HFF-Myc (cell line): ENCODE results near the gene EPPIN.
"Not testable (repeated sequence)": the region's sequence is repeated elsewhere in the genome, so short reads cannot be mapped to it uniquely, and the experiment has no call there.

ENCODE experiments used
- DNase-seq: peaks from one replicate; pipeline ENCODE4 v3.0.0-alpha.2; 2011; ENCODE audit warnings: low read depth; ENCODE audit errors: extremely low read depth
- H3K4me3 ChIP-seq: replicated peaks from 2 replicates; pipeline ENCODE4 v1.5.1; 2011; ENCODE audit warnings: low read depth, mild to moderate bottlenecking, control low read depth, low read length
- TF ChIP-seq, protein P1 (sequence below): IDR thresholded peaks from 2 replicates; pipeline ENCODE4 v1.5.1; 2012; ENCODE audit warnings: mild to moderate bottlenecking, low read depth, low read length, control low read depth; ENCODE audit errors: missing control alignments

EPPIN gene

DNA sequence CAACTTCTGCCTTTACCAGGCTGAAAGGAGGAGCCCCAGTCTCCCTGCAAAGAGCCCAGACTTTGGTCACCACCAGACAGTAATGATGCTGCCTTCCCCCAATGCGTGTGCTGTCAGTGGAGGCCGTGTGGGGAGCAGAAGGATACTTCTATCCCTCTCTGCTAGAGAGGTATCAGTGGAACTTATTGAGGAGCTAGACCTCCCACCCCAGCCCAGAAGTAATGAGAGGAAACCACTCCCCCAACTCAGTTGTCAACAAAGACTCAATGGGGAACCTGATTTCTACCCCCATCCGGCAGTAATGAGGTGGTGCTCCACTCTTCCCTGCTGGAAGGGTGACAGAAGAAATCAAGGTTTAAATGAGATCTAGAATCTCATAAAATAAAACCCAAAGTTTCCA, 36.3 kb upstream of the EPPIN start:
- no peak overlapping the region for H3K4me3 ChIP-seq
- DNase-seq = no peak

DNA sequence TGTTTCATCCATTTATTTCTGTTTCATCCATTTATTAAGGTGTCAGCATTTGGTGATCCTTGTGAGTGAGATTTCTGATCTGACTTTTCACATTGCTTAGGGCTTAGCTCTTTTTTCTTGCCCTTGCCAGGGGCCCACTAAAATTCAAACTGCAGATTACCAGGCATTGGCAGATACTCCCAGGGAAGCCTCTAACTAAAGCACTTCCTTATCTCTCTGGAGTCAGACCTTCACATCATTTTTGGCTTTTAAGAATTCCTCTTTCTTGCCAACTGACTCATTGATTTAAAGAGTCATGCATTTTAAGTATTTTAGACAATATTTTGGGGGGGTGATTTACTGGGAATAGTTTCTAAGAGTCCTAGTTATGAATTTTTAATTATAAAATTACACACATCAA, 34.5 kb upstream of the EPPIN start:
- H3K4me3 ChIP-seq = no peak overlapping the region
- TF ChIP-seq, protein P1, sequence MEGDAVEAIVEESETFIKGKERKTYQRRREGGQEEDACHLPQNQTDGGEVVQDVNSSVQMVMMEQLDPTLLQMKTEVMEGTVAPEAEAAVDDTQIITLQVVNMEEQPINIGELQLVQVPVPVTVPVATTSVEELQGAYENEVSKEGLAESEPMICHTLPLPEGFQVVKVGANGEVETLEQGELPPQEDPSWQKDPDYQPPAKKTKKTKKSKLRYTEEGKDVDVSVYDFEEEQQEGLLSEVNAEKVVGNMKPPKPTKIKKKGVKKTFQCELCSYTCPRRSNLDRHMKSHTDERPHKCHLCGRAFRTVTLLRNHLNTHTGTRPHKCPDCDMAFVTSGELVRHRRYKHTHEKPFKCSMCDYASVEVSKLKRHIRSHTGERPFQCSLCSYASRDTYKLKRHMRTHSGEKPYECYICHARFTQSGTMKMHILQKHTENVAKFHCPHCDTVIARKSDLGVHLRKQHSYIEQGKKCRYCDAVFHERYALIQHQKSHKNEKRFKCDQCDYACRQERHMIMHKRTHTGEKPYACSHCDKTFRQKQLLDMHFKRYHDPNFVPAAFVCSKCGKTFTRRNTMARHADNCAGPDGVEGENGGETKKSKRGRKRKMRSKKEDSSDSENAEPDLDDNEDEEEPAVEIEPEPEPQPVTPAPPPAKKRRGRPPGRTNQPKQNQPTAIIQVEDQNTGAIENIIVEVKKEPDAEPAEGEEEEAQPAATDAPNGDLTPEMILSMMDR = no peak
- DNase-seq = no peak

More for the DNA sequence above, 36.3 kb upstream of the EPPIN start:
- TF ChIP-seq, protein P1 = no peak

DNA sequence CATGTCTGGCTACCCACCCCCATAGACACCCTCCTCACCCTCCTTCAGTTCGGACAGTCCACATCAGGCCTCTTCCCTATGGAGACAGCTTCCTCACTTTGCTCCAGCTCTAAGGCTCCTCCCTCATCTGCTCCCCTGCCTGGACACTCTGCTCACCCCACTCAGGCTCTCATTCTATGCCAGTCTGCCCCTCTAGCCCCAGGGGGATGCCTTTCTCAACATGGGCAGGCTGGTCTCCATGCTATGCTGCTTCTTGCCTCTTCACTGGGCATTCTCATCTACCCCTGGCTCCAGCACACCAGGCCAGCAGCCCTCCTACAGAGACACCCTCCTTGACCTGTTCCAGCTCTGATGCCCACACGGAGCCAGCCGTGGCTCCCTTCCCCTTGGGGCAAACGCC, 32.0 kb upstream of the EPPIN start, which contains the start of gene WFDC8:
Gene WFDC8, minus strand, starts transcription at position 101 of the 400 bp plus-strand sequence. Its CDS starts 37 bp downstream, at position 64.
- no peak within 1 kb of the TSS for H3K4me3 ChIP-seq
- TF ChIP-seq, protein P1 = no peak

DNA sequence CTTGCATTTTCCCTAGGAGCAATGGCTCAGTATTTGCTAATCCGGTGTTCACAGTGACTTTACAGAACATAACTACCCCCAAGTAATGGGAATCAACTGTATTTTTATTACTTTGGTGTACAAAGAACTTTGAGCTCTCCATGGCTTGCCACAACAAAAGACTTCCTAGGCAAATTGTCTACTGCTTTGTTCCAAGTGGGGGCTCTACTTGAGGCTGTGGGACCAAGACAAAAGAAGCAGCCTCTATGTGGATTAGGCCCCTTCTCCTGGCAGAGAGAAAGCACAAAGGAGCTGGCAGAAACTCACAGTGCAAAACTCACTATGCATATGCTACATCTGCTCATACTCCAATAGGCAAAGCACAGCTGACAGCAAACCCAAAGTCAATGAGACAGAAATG, 31.0 kb upstream of the EPPIN start:
- H3K4me3 ChIP-seq = no peak overlapping the region
- DNase-seq = no peak
- TF ChIP-seq, protein P1 = no peak

More for the DNA sequence above, 32.0 kb upstream of the EPPIN start, which contains the start of gene WFDC8:
- DNase-seq = no peak

DNA sequence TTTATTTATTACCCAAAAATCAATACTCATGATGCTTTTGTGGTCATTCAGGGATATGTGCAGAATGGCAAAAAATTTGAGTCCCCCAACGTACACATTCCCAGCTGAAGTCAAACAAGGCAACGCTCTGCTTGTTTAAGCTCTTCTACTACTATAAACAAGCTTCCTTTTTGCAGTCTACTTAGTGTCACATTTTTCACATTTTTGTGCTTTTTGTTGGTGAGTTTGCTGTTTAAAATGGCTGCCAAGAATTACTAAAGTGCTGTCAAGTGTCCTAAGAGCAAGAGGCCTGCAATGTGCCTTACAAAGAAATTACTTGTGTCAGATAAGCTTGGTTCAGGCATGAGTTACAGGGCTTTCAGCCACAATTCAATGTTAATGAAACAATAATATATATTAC, 29.8 kb upstream of the EPPIN start:
- TF ChIP-seq, protein P1 = no peak
- H3K4me3 ChIP-seq = no peak overlapping the region
- no peak for DNase-seq

DNA sequence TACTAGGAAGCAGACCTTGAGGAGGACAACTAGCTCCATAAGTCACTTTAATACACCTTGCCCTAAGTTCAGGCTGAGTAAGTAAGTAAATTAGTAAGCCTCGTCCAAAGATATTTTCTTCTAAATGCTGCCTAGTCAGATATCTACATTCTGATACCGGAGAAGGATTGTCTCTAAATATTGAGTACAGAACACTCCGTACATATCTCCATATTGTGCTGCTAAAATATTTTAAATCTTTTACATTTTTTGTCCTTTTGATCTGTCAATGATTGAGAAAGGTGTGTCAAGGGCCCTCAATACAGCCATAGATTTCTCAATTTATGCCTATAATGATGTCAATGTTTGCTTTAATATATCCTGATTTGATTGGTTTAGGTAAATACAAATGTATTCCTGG, 28.7 kb upstream of the EPPIN start:
- DNase-seq = no peak
- TF ChIP-seq, protein P1 = no peak
- no peak overlapping the region for H3K4me3 ChIP-seq

DNA sequence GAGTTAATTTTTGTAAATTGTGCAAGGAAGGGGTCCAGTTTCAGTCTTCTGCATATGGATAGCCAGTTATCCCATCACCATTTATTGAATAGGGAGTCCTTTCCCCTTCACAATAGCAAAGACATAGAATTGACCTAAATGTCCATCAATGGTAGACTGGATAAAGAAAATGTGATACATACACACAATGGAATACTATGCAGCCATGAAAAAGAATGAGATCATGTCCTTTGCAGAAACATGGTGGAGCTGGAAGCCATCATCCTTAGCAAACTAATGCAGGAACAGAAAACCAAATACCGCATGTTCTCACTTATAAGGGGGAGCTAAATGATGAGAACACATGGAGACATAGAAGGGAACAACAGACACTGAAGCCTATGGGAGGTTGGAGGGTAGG, 22.4 kb upstream of the EPPIN start:
- DNase-seq, H3K4me3 ChIP-seq: not testable (repeated sequence)
